IMR-90 (cell line): ENCODE data around the gene PLXNA4. TPM values are rescaled to one million over a fixed set of nuclear protein-coding genes. Genes with fewer than 3 reads are reported as not detected.

Experiments used
- ATAC-seq: fragments of 200-7000 bp; cut with Tn5 transposase; 2 replicates; pipeline ENCODE4 v1.9.1; 2020; ENCODE audit warnings: low read depth, mild to moderate bottlenecking, moderate library complexity
- BruUV-seq: library from RNA; stranded (reverse); fragments of 400-500 nt; replicated peaks from 2 replicates; lab custom pipeline; 2021; lab: Mats Ljungman, UMichigan
- CTCF ChIA-PET: fragments of 300-600 bp; formaldehyde crosslinking; extraction: SDS; loops from one replicate; lab custom pipeline; 2021; ENCODE audit warnings: antibody characterized with exemption; lab: Yijun Ruan, JAX
- POLR2A ChIA-PET: fragments of 300-600 bp; sonication (Branson Sonifier 250); formaldehyde crosslinking; loops from one replicate; lab custom pipeline; 2022; ENCODE audit warnings: antibody characterized with exemption; ENCODE audit not compliant: unreplicated experiment; lab: Charles Lee
- DNase-seq: peaks from one replicate; pipeline ENCODE4 v3.0.0; 2013
- H2AFZ ChIP-seq: replicated peaks from 2 replicates; pipeline ENCODE3; 2013; ENCODE audit warnings: low read length, mild to moderate bottlenecking; ENCODE audit not compliant: poor library complexity
- H2AK5ac ChIP-seq: 2 replicates; pipeline ENCODE4 v1.6.1; 2013; ENCODE audit warnings: low read depth, low read length, inconsistent platforms
- H2AK9ac ChIP-seq: replicated peaks from 2 replicates; pipeline ENCODE3; 2013; ENCODE audit warnings: mild to moderate bottlenecking, low read depth, low read length, moderate library complexity; ENCODE audit not compliant: poor library complexity
- H2BK120ac ChIP-seq: 2 replicates; pipeline ENCODE4 v1.6.1; 2013; ENCODE audit warnings: low read depth, low read length, inconsistent platforms
- H2BK15ac ChIP-seq: 3 replicates; pipeline ENCODE4 v1.6.1; 2013; ENCODE audit warnings: low read depth, low read length, inconsistent platforms
- H2BK20ac ChIP-seq: 2 replicates; pipeline ENCODE4 v1.6.1; 2013; ENCODE audit warnings: low read depth, mild to moderate bottlenecking, inconsistent platforms, low read length, moderate library complexity
- H2BK5ac ChIP-seq: 2 replicates; pipeline ENCODE4 v1.6.1; 2013; ENCODE audit warnings: mild to moderate bottlenecking, low read depth, low read length, inconsistent platforms; ENCODE audit not compliant: poor library complexity, severe bottlenecking
- H3K14ac ChIP-seq: replicated peaks from 2 replicates; pipeline ENCODE4 v1.6.1; 2013; ENCODE audit warnings: low read depth, low read length, inconsistent platforms
- H3K18ac ChIP-seq: 2 replicates; pipeline ENCODE4 v1.6.1; 2013; ENCODE audit warnings: low read depth, low read length, control low read depth
- H3K23ac ChIP-seq: 2 replicates; pipeline ENCODE4 v1.6.1; 2013; ENCODE audit warnings: low read depth, low read length, inconsistent platforms
- H3K27ac ChIP-seq: 2 replicates; pipeline ENCODE4 v1.5.1; 2013; ENCODE audit warnings: mild to moderate bottlenecking, control low read depth, low read length; ENCODE audit not compliant: insufficient read depth
- H3K27me3 ChIP-seq: 2 replicates; pipeline ENCODE4 v1.6.1; 2013; ENCODE audit warnings: low read length; ENCODE audit not compliant: control insufficient read depth, insufficient read depth
- H3K36me3 ChIP-seq: 2 replicates; pipeline ENCODE4 v1.6.1; 2013; ENCODE audit warnings: low read length, mixed read lengths; ENCODE audit not compliant: control insufficient read depth, insufficient read depth
- H3K4ac ChIP-seq: 2 replicates; pipeline ENCODE4 v1.6.1; 2013; ENCODE audit warnings: low read depth, low read length, inconsistent platforms
- H3K4me1 ChIP-seq: 2 replicates; pipeline ENCODE4 v1.6.1; 2013; ENCODE audit warnings: low read length, mixed read lengths; ENCODE audit not compliant: control insufficient read depth, insufficient read depth
- H3K4me2 ChIP-seq: 2 replicates; pipeline ENCODE4 v1.6.1; 2013; ENCODE audit warnings: low read depth, mild to moderate bottlenecking, control low read depth, low read length, moderate library complexity
- H3K4me3 ChIP-seq: 2 replicates; pipeline ENCODE4 v1.5.1; 2013; ENCODE audit warnings: low read depth, mild to moderate bottlenecking, control low read depth, low read length, moderate library complexity; ENCODE audit not compliant: insufficient read depth
- H3K56ac ChIP-seq: 2 replicates; pipeline ENCODE4 v1.6.1; 2013; ENCODE audit warnings: low read length, inconsistent platforms; ENCODE audit not compliant: insufficient read depth; ENCODE audit errors: extremely low read depth
- H3K79me1 ChIP-seq, 2 experiments: 2 replicates each; pipeline ENCODE4 v1.6.1; 2013; ENCODE audit warnings: low read length in 2 of 2, inconsistent platforms in 1 of 2, low read depth in 1 of 2
- H3K9ac ChIP-seq: 2 replicates; pipeline ENCODE4 v1.6.1; 2013; ENCODE audit warnings: low read depth, low read length, control low read depth
- H3K9me1 ChIP-seq: 2 replicates; pipeline ENCODE4 v1.6.1; 2013; ENCODE audit warnings: low read length, inconsistent platforms; ENCODE audit not compliant: insufficient read depth
- H3K9me3 ChIP-seq: 2 replicates; pipeline ENCODE4 v1.6.1; 2013; ENCODE audit warnings: low read length; ENCODE audit not compliant: control insufficient read depth, insufficient read depth
- H4K20me1 ChIP-seq: 2 replicates; pipeline ENCODE4 v1.6.1; 2013; ENCODE audit warnings: low read length, inconsistent platforms; ENCODE audit not compliant: insufficient read depth
- H4K5ac ChIP-seq: 2 replicates; pipeline ENCODE4 v1.6.1; 2013; ENCODE audit warnings: mild to moderate bottlenecking, low read depth, low read length, control low read depth
- H4K8ac ChIP-seq, 2 experiments: 2 replicates each; pipeline ENCODE4 v1.6.1; 2013; ENCODE audit warnings: low read depth in 2 of 2, low read length in 2 of 2, control low read depth in 1 of 2, inconsistent platforms in 1 of 2
- H4K91ac ChIP-seq: 2 replicates; pipeline ENCODE4 v1.6.1; 2013; ENCODE audit warnings: low read depth, low read length, inconsistent platforms; ENCODE audit not compliant: insufficient read depth
- BHLHE40 ChIP-seq: fragments of 150-350 bp; IDR thresholded peaks from 2 replicates; pipeline ENCODE4 v1.6.1; 2016; ENCODE audit warnings: mild to moderate bottlenecking, low read depth, low read length
- CEBPB ChIP-seq: IDR thresholded peaks from 2 replicates; pipeline ENCODE4 v1.6.1; 2012; ENCODE audit warnings: low read depth, low read length, improper control_type of control experiment
- FOS ChIP-seq: fragments of 150-350 bp; IDR thresholded peaks from 2 replicates; pipeline ENCODE4 v1.6.1; 2016; ENCODE audit warnings: low read depth, low read length
- MAFK ChIP-seq: IDR thresholded peaks from 2 replicates; pipeline ENCODE4 v1.6.1; 2012; ENCODE audit warnings: low read depth, low read length, improper control_type of control experiment
- MAZ ChIP-seq: IDR thresholded peaks from 2 replicates; pipeline ENCODE4 v1.6.1; 2012; ENCODE audit warnings: low read depth, mild to moderate bottlenecking, low read length, improper control_type of control experiment, moderate library complexity, borderline replicate concordance
- MXI1 ChIP-seq: IDR thresholded peaks from 2 replicates; pipeline ENCODE4 v1.6.1; 2012; ENCODE audit warnings: low read depth, mild to moderate bottlenecking, low read length, moderate library complexity, borderline replicate concordance
- POLR2A ChIP-seq: IDR thresholded peaks from 2 replicates; pipeline ENCODE4 v1.6.1; 2012; ENCODE audit warnings: mild to moderate bottlenecking, low read depth, low read length
- RAD21 ChIP-seq: IDR thresholded peaks from 2 replicates; pipeline ENCODE4 v1.6.1; 2012; ENCODE audit warnings: low read length, improper control_type of control experiment
- SMC3 ChIP-seq: fragments of 150-350 bp; IDR thresholded peaks from 2 replicates; pipeline ENCODE4 v1.6.1; 2016; ENCODE audit warnings: low read depth, mild to moderate bottlenecking, antibody characterized with exemption, low read length, moderate library complexity
- WGBS, 2 experiments: methylation state at CpG; one replicate each; pipeline versions ENCODE4 v1.1.5 to v1.1.7; 2013; ENCODE audit warnings: missing lambda C conversion rate in 2 of 2; ENCODE audit not compliant: insufficient read length in 1 of 2; ENCODE audit errors: extremely low coverage in 2 of 2; 5-methylcytosine and 5-hydroxymethylcytosine counted together
- dilution Hi-C: fragments of 300-500 bp; cut with HindIII; formaldehyde crosslinking; loops from one replicate; pipeline ENCODE4 v1.14.3; 2018; ENCODE audit warnings: low sequenced_read_pairs; ENCODE audit not compliant: unreplicated experiment
- in situ Hi-C: fragments of 300-500 bp; cut with MboI; formaldehyde crosslinking; loops from 3 replicates; pipeline ENCODE4 v1.14.3; 2019; ENCODE audit warnings: low sequenced_read_pairs, inconsistent platforms, mixed read lengths
- intact Hi-C: fragments of 100-400 bp; cut with micrococcal nuclease; formaldehyde crosslinking; loops from 2 replicates; pipeline ENCODE4 v1.10.0; 2022
- polyA plus RNA-seq, 3 experiments: library from polyadenylated mRNA; depleted of rRNA; stranded (reverse); fragments of >200 nt; gene quantifications; 2 replicates each; pipeline ENCODE4 v1.2.3, GENCODE V29; 2012; ENCODE audit warnings: low replicate concordance in 1 of 3
- total RNA-seq: library from RNA; depleted of rRNA; stranded (reverse); fragments of >200 nt; gene quantifications from 2 replicates; pipeline ENCODE4 v1.2.3, GENCODE V29; 2012
- TF ChIP-seq, protein P1 (sequence below): fragments of 150-350 bp; IDR thresholded peaks from 2 replicates; pipeline ENCODE4 v1.6.1; 2017; ENCODE audit warnings: mild to moderate bottlenecking, antibody characterized with exemption, low read length, low read depth

PLXNA4 gene
- total and polyA plus RNA-seq, 2 of the 4 experiments (the other 2 are of a cell fraction), result under 0.01 TPM

DNA sequence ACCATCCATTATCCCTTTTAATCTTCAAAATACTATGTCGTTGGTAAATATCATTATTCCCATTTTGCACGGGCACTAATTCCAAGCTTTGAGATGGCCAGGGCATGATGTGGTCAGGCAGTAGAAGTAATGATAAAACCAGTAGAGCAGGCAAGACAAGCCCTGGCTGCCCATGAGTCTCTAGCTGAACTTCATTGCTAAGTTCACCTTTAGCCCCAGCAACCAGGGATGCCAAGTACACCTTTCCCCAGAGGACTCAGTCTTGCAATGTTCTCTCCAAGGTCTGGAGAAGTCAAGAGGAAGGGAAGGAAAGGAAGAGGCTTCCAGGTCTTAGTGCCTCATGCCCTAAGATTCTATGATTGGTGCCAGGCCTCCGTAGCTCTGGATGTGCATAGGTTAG, 203.2 kb downstream of the PLXNA4 start:
- H3K9me3 ChIP-seq, result no peaks in the 10 kb centered on the region
- no peak overlapping the region for H2BK120ac ChIP-seq
- no CpG with 5 or more reads among the region's 3 CpGs for WGBS, 2 experiments
- no peak overlapping the region for H2AK9ac ChIP-seq
- in situ Hi-C loops (no loop called here), dilution Hi-C loops (no loop called here), intact Hi-C loops (no loop called here)
- no peak overlapping the region for H2BK5ac ChIP-seq
- no peak overlapping the region for H3K14ac ChIP-seq
- H3K4ac ChIP-seq, result no peak overlapping the region
- no peak overlapping the region for H2AFZ ChIP-seq
- no peak overlapping the region for H4K5ac ChIP-seq
- no peaks in the 10 kb centered on the region for H3K36me3 ChIP-seq
- no peak overlapping the region for H3K23ac ChIP-seq
- no peak overlapping the region for H4K8ac ChIP-seq
- H4K91ac ChIP-seq, result no peak overlapping the region
- TF ChIP-seq BHLHE40 (no peak), POLR2A (no peak), FOS (no peak), MAZ (no peak), MAFK (no peak), CEBPB (no peak), RAD21 (no peak), SMC3 (no peak), MXI1 (no peak)
- TF ChIP-seq, protein P1, sequence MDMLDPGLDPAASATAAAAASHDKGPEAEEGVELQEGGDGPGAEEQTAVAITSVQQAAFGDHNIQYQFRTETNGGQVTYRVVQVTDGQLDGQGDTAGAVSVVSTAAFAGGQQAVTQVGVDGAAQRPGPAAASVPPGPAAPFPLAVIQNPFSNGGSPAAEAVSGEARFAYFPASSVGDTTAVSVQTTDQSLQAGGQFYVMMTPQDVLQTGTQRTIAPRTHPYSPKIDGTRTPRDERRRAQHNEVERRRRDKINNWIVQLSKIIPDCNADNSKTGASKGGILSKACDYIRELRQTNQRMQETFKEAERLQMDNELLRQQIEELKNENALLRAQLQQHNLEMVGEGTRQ, result no peak
- no peaks in the 10 kb centered on the region for H3K4me1 ChIP-seq
- no TSS peak for BruUV-seq
- POLR2A ChIA-PET, result no interaction called here
- no peak overlapping the region for H3K27ac ChIP-seq
- H3K56ac ChIP-seq, result no peak overlapping the region
- H3K9ac ChIP-seq, result no peak overlapping the region
- no peaks in the 10 kb centered on the region for H3K27me3 ChIP-seq
- no peak overlapping the region for H2AK5ac ChIP-seq
- H3K79me1 ChIP-seq, result no peaks in the 10 kb centered on the region
- ATAC-seq, result no peak
- H3K4me2 ChIP-seq, result no peak overlapping the region
- no peak overlapping the region for H2BK20ac ChIP-seq
- CTCF ChIA-PET, result no interaction called here
- no peak overlapping the region for H2BK15ac ChIP-seq
- H3K4me3 ChIP-seq, result no peak overlapping the region
- DNase-seq, result no peak
- H4K20me1 ChIP-seq, result no peaks in the 10 kb centered on the region
- no peaks in the 10 kb centered on the region for H3K9me1 ChIP-seq
- no peak overlapping the region for H3K18ac ChIP-seq
